Measurements from ENCODE around the gene OR4D9. TPM values are rescaled to one million over a fixed set of nuclear protein-coding genes. Genes with fewer than 3 reads are reported as not detected.

OR4D9 gene
- total RNA-seq, 1 donor from 2014 or later, result not detected

DNA sequence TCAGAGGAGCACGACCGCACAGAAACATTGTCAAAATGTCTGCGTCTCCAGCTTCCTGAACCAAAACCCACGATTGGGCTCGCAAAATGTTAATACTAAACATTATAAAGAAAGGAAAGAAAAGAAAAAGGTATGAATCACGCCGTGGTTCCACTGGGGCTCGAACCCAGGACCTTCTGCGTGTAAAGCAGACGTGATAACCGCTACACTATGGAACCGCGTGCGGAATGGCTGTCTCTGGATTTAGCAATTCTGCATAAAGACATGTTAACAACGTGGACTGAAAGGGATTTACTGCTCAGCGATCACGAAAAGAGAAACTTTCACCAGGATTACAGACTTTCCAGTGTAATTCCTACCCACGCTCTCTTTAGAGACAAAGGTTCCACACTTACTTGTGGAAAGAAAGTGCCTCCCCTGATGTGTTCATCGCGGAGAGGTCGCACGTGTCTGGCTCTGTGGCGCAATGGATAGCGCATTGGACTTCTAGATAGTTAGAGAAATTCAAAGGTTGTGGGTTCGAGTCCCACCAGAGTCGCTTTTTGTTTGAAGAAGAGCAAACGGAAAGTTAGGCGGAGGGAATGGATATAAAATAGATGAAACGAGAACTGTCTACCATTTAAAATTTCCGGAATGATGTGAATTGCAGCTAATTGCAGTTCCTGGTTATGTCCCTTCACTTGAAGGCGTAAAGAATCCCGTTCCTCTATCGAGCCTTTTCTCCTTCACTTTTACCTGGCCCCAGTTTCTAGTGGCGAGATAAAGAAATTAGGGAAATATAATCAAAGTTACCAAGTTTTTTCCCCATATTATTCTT lies 39.7 kb downstream of the OR4D9 start:
- peaks cover 21% of the 10 kb centered on the region for H3K27me3 Mint-ChIP-seq (ENCODE audit: unreplicated experiment)
- peaks cover 8% of the 10 kb centered on the region for H3K4me1 Mint-ChIP-seq (ENCODE audit: low read depth, unreplicated experiment)
- no peaks in the 10 kb centered on the region for H3K36me3 Mint-ChIP-seq (ENCODE audit: unreplicated experiment)
- peak; percentile 74 for DNase-seq
- H3K9me3 Mint-ChIP-seq (ENCODE audit: unreplicated experiment), result peaks cover 34% of the 10 kb centered on the region
- TF ChIP-seq, protein P1, sequence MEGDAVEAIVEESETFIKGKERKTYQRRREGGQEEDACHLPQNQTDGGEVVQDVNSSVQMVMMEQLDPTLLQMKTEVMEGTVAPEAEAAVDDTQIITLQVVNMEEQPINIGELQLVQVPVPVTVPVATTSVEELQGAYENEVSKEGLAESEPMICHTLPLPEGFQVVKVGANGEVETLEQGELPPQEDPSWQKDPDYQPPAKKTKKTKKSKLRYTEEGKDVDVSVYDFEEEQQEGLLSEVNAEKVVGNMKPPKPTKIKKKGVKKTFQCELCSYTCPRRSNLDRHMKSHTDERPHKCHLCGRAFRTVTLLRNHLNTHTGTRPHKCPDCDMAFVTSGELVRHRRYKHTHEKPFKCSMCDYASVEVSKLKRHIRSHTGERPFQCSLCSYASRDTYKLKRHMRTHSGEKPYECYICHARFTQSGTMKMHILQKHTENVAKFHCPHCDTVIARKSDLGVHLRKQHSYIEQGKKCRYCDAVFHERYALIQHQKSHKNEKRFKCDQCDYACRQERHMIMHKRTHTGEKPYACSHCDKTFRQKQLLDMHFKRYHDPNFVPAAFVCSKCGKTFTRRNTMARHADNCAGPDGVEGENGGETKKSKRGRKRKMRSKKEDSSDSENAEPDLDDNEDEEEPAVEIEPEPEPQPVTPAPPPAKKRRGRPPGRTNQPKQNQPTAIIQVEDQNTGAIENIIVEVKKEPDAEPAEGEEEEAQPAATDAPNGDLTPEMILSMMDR (IDR thresholded peaks at IDR 0.05; ENCODE audit: partially characterized antibody, unreplicated experiment), result no peak
- peak overlapping the region; percentile 89 for H3K4me3 Mint-ChIP-seq (ENCODE audit: unreplicated experiment)
- peak overlapping the region; percentile 98 for H3K27ac Mint-ChIP-seq (ENCODE audit: unreplicated experiment)

DNA sequence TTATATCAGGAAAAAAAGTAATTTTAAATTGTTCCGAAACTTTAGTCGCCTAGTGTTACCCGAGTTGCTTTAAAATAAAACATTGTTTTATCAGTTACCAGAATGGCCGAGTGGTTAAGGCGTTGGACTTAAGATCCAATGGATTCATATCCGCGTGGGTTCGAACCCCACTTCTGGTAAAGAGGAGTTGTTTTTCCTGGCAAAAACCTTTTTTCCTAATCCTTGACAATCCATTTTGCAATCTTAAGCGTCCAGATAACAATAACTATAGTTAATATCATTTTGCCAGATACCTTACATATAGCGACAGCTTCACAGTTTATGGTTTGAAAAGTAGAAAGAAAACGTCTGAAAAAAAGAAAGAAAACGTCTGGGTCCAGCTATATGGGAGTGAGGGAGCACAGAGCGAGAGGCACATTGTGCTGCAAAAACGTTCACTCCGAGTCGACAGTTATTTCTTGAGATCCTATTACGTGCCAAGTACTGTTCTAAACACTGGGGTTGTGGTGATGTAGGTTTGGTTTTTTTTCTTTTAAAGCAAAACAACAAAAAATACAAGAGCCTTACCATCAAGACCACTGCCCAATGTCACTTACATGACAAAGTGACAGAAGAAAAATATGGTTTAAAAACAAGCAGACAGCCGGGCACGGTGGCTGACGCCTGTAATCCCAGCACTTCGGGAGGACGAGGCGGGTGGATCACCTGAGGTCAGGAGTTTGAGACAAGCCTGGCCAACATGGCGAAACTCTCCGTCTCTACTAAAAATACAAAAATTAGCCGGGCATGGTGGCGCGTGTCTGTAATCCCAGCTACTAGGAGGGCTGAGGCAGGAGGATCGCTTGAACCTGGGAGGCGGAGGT lies 40.6 kb downstream of the OR4D9 start:
- DNase-seq, result peak; percentile 23
- H3K27me3 Mint-ChIP-seq (ENCODE audit: unreplicated experiment), result peaks cover 24% of the 10 kb centered on the region
- peaks cover 8% of the 10 kb centered on the region for H3K4me1 Mint-ChIP-seq (ENCODE audit: low read depth, unreplicated experiment)
- TF ChIP-seq, protein P1 (IDR thresholded peaks at IDR 0.05; ENCODE audit: partially characterized antibody, unreplicated experiment), result no peak
- H3K9me3 Mint-ChIP-seq (ENCODE audit: unreplicated experiment), result peaks cover 38% of the 10 kb centered on the region
- peak overlapping the region; percentile 89 for H3K4me3 Mint-ChIP-seq (ENCODE audit: unreplicated experiment)
- H3K27ac Mint-ChIP-seq (ENCODE audit: unreplicated experiment), result peak overlapping the region; percentile 98
- no peaks in the 10 kb centered on the region for H3K36me3 Mint-ChIP-seq (ENCODE audit: unreplicated experiment)

DNA sequence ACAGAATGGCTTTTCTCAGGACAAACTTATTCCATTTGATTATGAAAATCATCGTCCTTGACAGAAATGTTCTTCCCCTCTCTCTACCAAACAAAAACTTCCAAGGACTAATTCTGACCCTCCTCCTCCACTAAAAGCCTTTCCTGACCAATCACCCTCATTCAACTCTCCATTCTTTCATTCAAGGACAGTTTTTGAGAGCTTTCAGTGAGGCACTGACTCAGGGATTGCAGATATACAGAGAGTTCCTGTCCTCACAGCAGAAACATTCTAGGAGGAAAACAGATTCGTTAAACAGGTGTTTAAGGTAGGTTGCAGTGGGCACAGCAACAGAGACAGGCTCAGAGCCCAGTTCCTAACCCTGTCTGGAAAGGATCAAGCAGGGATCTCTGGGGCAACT lies 41.5 kb downstream of the OR4D9 start:
- H3K9me3 Mint-ChIP-seq (ENCODE audit: unreplicated experiment), result peaks cover 42% of the 10 kb centered on the region
- TF ChIP-seq, protein P1 (IDR thresholded peaks at IDR 0.05; ENCODE audit: partially characterized antibody, unreplicated experiment), result no peak
- H3K36me3 Mint-ChIP-seq (ENCODE audit: unreplicated experiment), result no peaks in the 10 kb centered on the region
- peak overlapping the region; percentile 58 for H3K4me3 Mint-ChIP-seq (ENCODE audit: unreplicated experiment)
- peaks cover 8% of the 10 kb centered on the region for H3K4me1 Mint-ChIP-seq (ENCODE audit: low read depth, unreplicated experiment)
- H3K27ac Mint-ChIP-seq (ENCODE audit: unreplicated experiment), result no peak overlapping the region
- H3K27me3 Mint-ChIP-seq (ENCODE audit: unreplicated experiment), result peaks cover 29% of the 10 kb centered on the region
- DNase-seq, result no peak

DNA sequence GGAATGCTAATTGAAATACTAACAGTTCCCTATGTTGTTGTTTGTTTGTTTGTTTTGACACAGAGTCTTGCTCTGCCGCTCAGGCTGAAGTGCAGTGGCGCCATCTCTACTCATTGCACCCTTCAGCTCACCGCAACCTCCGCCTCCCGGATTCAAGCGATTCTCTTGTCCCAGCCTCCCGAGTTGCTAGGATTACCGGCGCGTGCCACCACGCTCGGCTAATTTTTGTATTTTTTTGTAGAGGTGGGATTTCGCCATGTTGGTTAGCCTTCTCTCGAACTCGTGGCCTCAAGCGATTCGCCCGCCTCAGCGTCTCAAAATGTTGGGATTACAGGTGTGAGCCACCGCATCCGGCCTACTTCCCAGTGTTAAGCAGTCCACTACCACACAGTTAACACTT lies 42.0 kb downstream of the OR4D9 start:
- Mint-ChIP-seq H3K27me3 (ENCODE audit: unreplicated experiment) (peaks cover 32% of the 10 kb centered on the region), H3K4me3 (ENCODE audit: unreplicated experiment) (no peak overlapping the region), H3K36me3 (ENCODE audit: unreplicated experiment) (no peaks in the 10 kb centered on the region), H3K9me3 (ENCODE audit: unreplicated experiment) (peaks cover 42% of the 10 kb centered on the region), H3K27ac (ENCODE audit: unreplicated experiment) (no peak overlapping the region), H3K4me1 (ENCODE audit: low read depth, unreplicated experiment) (peaks cover 8% of the 10 kb centered on the region)
- TF ChIP-seq, protein P1 (IDR thresholded peaks at IDR 0.05; ENCODE audit: partially characterized antibody, unreplicated experiment), result no peak
- DNase-seq, result no peak

Measured in glutamatergic neuron (in vitro differentiated cells).